Measurements from ENCODE around the gene FSD1L.
A peak's percentile ranks its signal among the peaks of the same experiment; 100 is the strongest.

The FSD1L gene

GRCh38 chr9:105501414-105501813 lies 53.6 kb downstream of the FSD1L start:
- H3K4me3 ChIP-seq (ENCODE audit: low read depth, low read length) = peak overlapping the region; percentile 53
- no peak for TF ChIP-seq CTCF (IDR thresholded peaks at IDR 0.05; ENCODE audit: insufficient read depth, low read depth, low read length, missing control alignments)
- no peak for DNase-seq (ENCODE audit: low read depth)

GRCh38 chr9:105502276-105502675 lies 54.4 kb downstream of the FSD1L start:
- no peak for TF ChIP-seq CTCF (IDR thresholded peaks at IDR 0.05; ENCODE audit: insufficient read depth, low read depth, low read length, missing control alignments)
- no peak for DNase-seq (ENCODE audit: low read depth)

GRCh38 chr9:105503881-105504280 lies 56.0 kb downstream of the FSD1L start:
- no peak overlapping the region for H3K4me3 ChIP-seq (ENCODE audit: low read depth, low read length)
- peak; percentile 63 for DNase-seq (ENCODE audit: low read depth)
- no peak for TF ChIP-seq CTCF (IDR thresholded peaks at IDR 0.05; ENCODE audit: insufficient read depth, low read depth, low read length, missing control alignments)

More at GRCh38 chr9:105502276-105502675, 54.4 kb downstream of the FSD1L start:
- H3K4me3 ChIP-seq (ENCODE audit: low read depth, low read length) = no peak overlapping the region; the same call in 1 of the 2 replicates

- no peak for DNase-seq (ENCODE audit: low read depth)
- no peak overlapping the region for H3K4me3 ChIP-seq (ENCODE audit: low read depth, low read length)
- no peak for TF ChIP-seq CTCF (IDR thresholded peaks at IDR 0.05; ENCODE audit: insufficient read depth, low read depth, low read length, missing control alignments)
These were observed 59.4 kb downstream of the FSD1L start for GRCh38 chr9:105507096-105507790.

- DNase-seq (ENCODE audit: low read depth) = no peak
- no peak for TF ChIP-seq CTCF (IDR thresholded peaks at IDR 0.05; ENCODE audit: insufficient read depth, low read depth, low read length, missing control alignments)
- no peak overlapping the region for H3K4me3 ChIP-seq (ENCODE audit: low read depth, low read length)
These were observed 60.7 kb downstream of the FSD1L start for GRCh38 chr9:105508530-105508929.

- TF ChIP-seq CTCF (IDR thresholded peaks at IDR 0.05; ENCODE audit: insufficient read depth, low read depth, low read length, missing control alignments) = no peak
- DNase-seq (ENCODE audit: low read depth) = peak; percentile 55
- no peak overlapping the region for H3K4me3 ChIP-seq (ENCODE audit: low read depth, low read length)
These were observed 62.2 kb downstream of the FSD1L start for GRCh38 chr9:105510024-105510423.

GRCh38 chr9:105511446-105511845 lies 63.6 kb downstream of the FSD1L start:
- no peak for TF ChIP-seq CTCF (IDR thresholded peaks at IDR 0.05; ENCODE audit: insufficient read depth, low read depth, low read length, missing control alignments)
- H3K4me3 ChIP-seq (ENCODE audit: low read depth, low read length) = no peak overlapping the region
- no peak for DNase-seq (ENCODE audit: low read depth)

Measured in GM12865 (cell line).